ENCODE measurements around the gene MED1.

DNA sequence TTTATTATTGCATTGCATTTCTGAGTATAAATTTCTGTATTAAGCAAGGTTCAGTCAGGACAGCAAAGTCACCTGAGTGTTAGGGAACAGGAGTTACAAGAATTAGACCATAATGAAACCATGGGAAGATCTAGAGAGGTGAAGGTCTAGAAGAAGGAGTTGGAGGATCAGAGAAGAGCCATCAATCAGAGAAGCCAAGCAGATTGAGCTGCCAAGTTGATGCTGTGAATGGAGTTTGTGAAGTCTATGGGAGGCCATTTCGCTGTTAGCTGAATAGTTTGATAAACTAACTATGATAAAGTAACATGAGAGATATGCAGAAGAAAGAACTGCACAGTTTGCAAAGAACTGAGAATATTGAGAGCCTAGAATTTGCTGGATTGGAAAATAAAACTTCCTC, 90.0 kb downstream of the MED1 start:
- TF ChIP-seq POLR2AphosphoS5 (IDR thresholded peaks at IDR 0.05) (no peak), CTCF (IDR thresholded peaks at IDR 0.05) (no peak), POLR2A (IDR thresholded peaks at IDR 0.05) (no peak)
